Keratinocyte (primary cell): ENCODE results near the gene INSYN1. TPM values are rescaled to one million over a fixed set of nuclear protein-coding genes. Genes with fewer than 3 reads are reported as not detected.

Experiments used
- DNase-seq: peaks from one replicate; pipeline ENCODE4 v3.0.0-alpha.2; 2011; ENCODE audit warnings: low read depth, missing footprints, low spot score
- FAIRE-seq: peaks from 2 replicates; lab custom pipeline; 2011; peaks lifted over from hg19 to GRCh38; lab: Jason Lieb, UNC
- H2AFZ ChIP-seq: 2 replicates; pipeline ENCODE4 v1.6.0; 2012; ENCODE audit warnings: low read length, control low read depth, inconsistent platforms; ENCODE audit not compliant: control insufficient read depth
- H3K27ac ChIP-seq: 2 replicates; pipeline ENCODE4 v1.5.1; 2011; ENCODE audit warnings: low read length; ENCODE audit not compliant: control insufficient read depth, insufficient read depth
- H3K27me3 ChIP-seq: 3 replicates; pipeline ENCODE4 v1.6.0; 2011; ENCODE audit warnings: low read length; ENCODE audit not compliant: control insufficient read depth, insufficient read depth; ENCODE audit errors: extremely low read depth
- H3K36me3 ChIP-seq, 2 experiments: 2 replicates in 1 of 2; 3 replicates in 1 of 2; pipeline ENCODE4 v1.5.1; 2011; ENCODE audit warnings: low read length in 2 of 2, mild to moderate bottlenecking in 1 of 2; ENCODE audit not compliant: control insufficient read depth in 2 of 2, insufficient read depth in 2 of 2; ENCODE audit errors: extremely low read depth in 1 of 2
- H3K4me1 ChIP-seq: 3 replicates; pipeline ENCODE4 v1.5.1; 2011; ENCODE audit warnings: low read length; ENCODE audit not compliant: control insufficient read depth, insufficient read depth; ENCODE audit errors: extremely low read depth
- H3K4me2 ChIP-seq: 3 replicates; pipeline ENCODE4 v1.6.0; 2011; ENCODE audit warnings: low read depth, low read length; ENCODE audit not compliant: control insufficient read depth, insufficient read depth; ENCODE audit errors: extremely low read depth
- H3K4me3 ChIP-seq, 3 experiments: fragments of 200-600 bp in 1 of 3; sonication (generic) in 1 of 3; 2 replicates in 2 of 3; 3 replicates in 1 of 3; pipeline ENCODE4 v1.5.1; 2011 to 2016; ENCODE audit warnings: low read length in 3 of 3, mild to moderate bottlenecking in 3 of 3, control low read depth in 2 of 3, inconsistent platforms in 1 of 3, low read depth in 1 of 3, mixed read lengths in 1 of 3, mixed run types in 1 of 3, moderate library complexity in 1 of 3; ENCODE audit not compliant: control insufficient read depth in 2 of 3, insufficient read depth in 2 of 3; ENCODE audit errors: extremely low read depth in 1 of 3
- H3K79me2 ChIP-seq: 2 replicates; pipeline ENCODE4 v1.6.0; 2012; ENCODE audit warnings: low read length; ENCODE audit not compliant: control insufficient read depth, insufficient read depth
- H3K9ac ChIP-seq: 3 replicates; pipeline ENCODE4 v1.6.0; 2011; ENCODE audit warnings: low read length; ENCODE audit not compliant: control insufficient read depth, insufficient read depth; ENCODE audit errors: extremely low read depth
- H3K9me1 ChIP-seq: 3 replicates; pipeline ENCODE4 v1.6.0; 2011; ENCODE audit warnings: low read length; ENCODE audit not compliant: control insufficient read depth, insufficient read depth; ENCODE audit errors: extremely low read depth
- H3K9me3 ChIP-seq: 2 replicates; pipeline ENCODE4 v1.5.1; 2012; ENCODE audit warnings: low read depth, low read length; ENCODE audit not compliant: control insufficient read depth
- H4K20me1 ChIP-seq: 3 replicates; pipeline ENCODE4 v1.6.0; 2011; ENCODE audit warnings: low read length; ENCODE audit not compliant: control insufficient read depth, insufficient read depth; ENCODE audit errors: extremely low read depth
- CTCF ChIP-seq, 3 experiments: IDR thresholded peaks in 1 of 3; conservative IDR thresholded peaks in 1 of 3; optimal IDR thresholded peaks in 1 of 3; 2 replicates in 2 of 3; 3 replicates in 1 of 3; pipeline versions ENCODE3 to v1.5.1; 2011; ENCODE audit warnings: low read length in 3 of 3, mild to moderate bottlenecking in 3 of 3, moderate library complexity in 2 of 3, control low read depth in 1 of 3, inconsistent platforms in 1 of 3; ENCODE audit not compliant: insufficient read depth in 2 of 3; ENCODE audit errors: extremely low read depth in 1 of 3
- EZH2 ChIP-seq: IDR thresholded peaks from one replicate; pipeline ENCODE4 v1.6.1; 2012; ENCODE audit warnings: inconsistent platforms, mild to moderate bottlenecking, low read length, moderate library complexity
- dilution Hi-C: fragments of 300-500 bp; cut with MboI; formaldehyde crosslinking; loops from one replicate; pipeline ENCODE4 v1.7.0; 2020; ENCODE audit warnings: low sequenced_read_pairs; ENCODE audit not compliant: extremely low pct_ligation_motif_present
- polyA minus RNA-seq, 3 experiments: library from RNA; depleted of rRNA, polyadenylated mRNA; stranded (reverse); fragments of >200 nt; gene quantifications; 1 replicate in 1 of 3; 2 replicates in 1 of 3; 3 replicates in 1 of 3; pipeline ENCODE4 v1.2.3, GENCODE V29; 2011
- polyA plus RNA-seq, 5 experiments: library from polyadenylated mRNA; depleted of rRNA in 3 of 5; stranded (reverse) in 3 of 5; stranded (forward) in 1 of 5; unstranded in 1 of 5; fragments of >200 nt; gene quantifications; 1 replicate in 1 of 5; 2 replicates in 3 of 5; 3 replicates in 1 of 5; pipeline versions ENCODE4 v1.2.1 to v1.2.3, GENCODE V29; 2011 to 2012; ENCODE audit warnings: missing spikeins in 2 of 5, low read depth in 1 of 5, low replicate concordance in 1 of 5

The INSYN1 gene
- 0.26 to 1.5 TPM (median 0.47 TPM) in 3 replicates for polyA plus RNA-seq
- polyA plus RNA-seq (2011; ENCODE audit: low read depth) = 4.9 TPM
- polyA plus RNA-seq (2011; cell fraction: cytosol; rRNA removed) = 0.53 and 1.5 TPM in 2 replicates
- 1.1 and 1.4 TPM in 2 replicates for polyA plus RNA-seq (2011; cell fraction: nucleus; rRNA removed)
- 0.31 and 5.3 TPM in 2 replicates for polyA plus RNA-seq (2012; ENCODE audit: low replicate concordance)
- 0.45 to 2.1 TPM in 2 of 3 replicates, not detected in the other for polyA minus RNA-seq
- 2.7 TPM for polyA minus RNA-seq (2011; cell fraction: cytosol; rRNA and poly(A)+ RNA removed)
- 0.74 and 1.5 TPM in 2 replicates for polyA minus RNA-seq (2011; cell fraction: nucleus; rRNA and poly(A)+ RNA removed)

- FAIRE-seq (no peak), DNase-seq (no peak)
- no peak within 1 kb of the TSS for H3K9ac ChIP-seq
- peaks cover 4% of the 10 kb centered on the region for H4K20me1 ChIP-seq
- dilution Hi-C loops = no loop called here
- H3K36me3 ChIP-seq = no peaks in the 10 kb centered on the region
- TF ChIP-seq CTCF (optimal IDR thresholded peaks at IDR 0.05 in 1 of 3, IDR thresholded peaks at IDR 0.05 in 1 of 3, conservative IDR thresholded peaks at IDR 0.05 in 1 of 3; ENCODE audit: extremely low read depth in 1 of 3, insufficient read depth in 2 of 3, low read length in 3 of 3) (no peak), EZH2 (peak; percentile 78)
- H3K4me2 ChIP-seq = peak within 1 kb of the TSS; percentile 56
- no peaks in the 10 kb centered on the region for H3K79me2 ChIP-seq
- H3K27ac ChIP-seq = no peak within 1 kb of the TSS
- H3K27me3 ChIP-seq = peaks cover 76% of the 10 kb centered on the region
- H3K9me3 ChIP-seq = no peaks in the 10 kb centered on the region
- H3K9me1 ChIP-seq = no peaks in the 10 kb centered on the region
- no peaks in the 10 kb centered on the region for H3K4me1 ChIP-seq
- peak within 1 kb of the TSS; percentile 19 to 48 (median 27) for H3K4me3 ChIP-seq
- H2AFZ ChIP-seq = no peak within 1 kb of the TSS
Measured at GRCh38 chr15:73753250-73754130, at the start of gene INSYN1. INSYN1 (minus strand) TSS chr15:73753351; CDS start chr15:73751130, 2,221 bp downstream.

- H3K9ac ChIP-seq = no peak overlapping the region
- dilution Hi-C loops = no loop called here
- H2AFZ ChIP-seq = no peak overlapping the region
- no peaks in the 10 kb centered on the region for H3K36me3 ChIP-seq
- TF ChIP-seq CTCF (optimal IDR thresholded peaks at IDR 0.05 in 1 of 3, IDR thresholded peaks at IDR 0.05 in 1 of 3, conservative IDR thresholded peaks at IDR 0.05 in 1 of 3; ENCODE audit: extremely low read depth in 1 of 3, insufficient read depth in 2 of 3, low read length in 3 of 3) = no peak
- no peak for TF ChIP-seq EZH2
- no peaks in the 10 kb centered on the region for H3K9me3 ChIP-seq
- no peaks in the 10 kb centered on the region for H4K20me1 ChIP-seq
- no peak overlapping the region for H3K27ac ChIP-seq
- H3K4me2 ChIP-seq = no peak overlapping the region
- H3K4me1 ChIP-seq = peaks cover 27% of the 10 kb centered on the region
- no peaks in the 10 kb centered on the region for H3K27me3 ChIP-seq
- no peak for DNase-seq
- FAIRE-seq = no peak
- H3K9me1 ChIP-seq = no peaks in the 10 kb centered on the region
- H3K79me2 ChIP-seq = no peaks in the 10 kb centered on the region
- H3K4me3 ChIP-seq = no peak overlapping the region
Measured at GRCh38 chr15:73802431-73803041, 49.4 kb upstream of the INSYN1 start.
